ENCODE data around the gene FCHSD2.

GRCh38 chr11:73188301-73188700 lies 46.2 kb upstream of the FCHSD2 start:
- TF ChIP-seq, protein P1, sequence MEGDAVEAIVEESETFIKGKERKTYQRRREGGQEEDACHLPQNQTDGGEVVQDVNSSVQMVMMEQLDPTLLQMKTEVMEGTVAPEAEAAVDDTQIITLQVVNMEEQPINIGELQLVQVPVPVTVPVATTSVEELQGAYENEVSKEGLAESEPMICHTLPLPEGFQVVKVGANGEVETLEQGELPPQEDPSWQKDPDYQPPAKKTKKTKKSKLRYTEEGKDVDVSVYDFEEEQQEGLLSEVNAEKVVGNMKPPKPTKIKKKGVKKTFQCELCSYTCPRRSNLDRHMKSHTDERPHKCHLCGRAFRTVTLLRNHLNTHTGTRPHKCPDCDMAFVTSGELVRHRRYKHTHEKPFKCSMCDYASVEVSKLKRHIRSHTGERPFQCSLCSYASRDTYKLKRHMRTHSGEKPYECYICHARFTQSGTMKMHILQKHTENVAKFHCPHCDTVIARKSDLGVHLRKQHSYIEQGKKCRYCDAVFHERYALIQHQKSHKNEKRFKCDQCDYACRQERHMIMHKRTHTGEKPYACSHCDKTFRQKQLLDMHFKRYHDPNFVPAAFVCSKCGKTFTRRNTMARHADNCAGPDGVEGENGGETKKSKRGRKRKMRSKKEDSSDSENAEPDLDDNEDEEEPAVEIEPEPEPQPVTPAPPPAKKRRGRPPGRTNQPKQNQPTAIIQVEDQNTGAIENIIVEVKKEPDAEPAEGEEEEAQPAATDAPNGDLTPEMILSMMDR (conservative IDR thresholded peaks at IDR 0.05; ENCODE audit: low read depth, low read length), result no peak
- TF ChIP-seq EZH2 (IDR thresholded peaks at IDR 0.05; ENCODE audit: low read length, unreplicated experiment) (no peak), EZH2phosphoT487 (IDR thresholded peaks at IDR 0.05; ENCODE audit: borderline replicate concordance, low read length) (no peak)
